SK-N-SH (cell line): ENCODE measurements around the gene FLNA. TPM values are rescaled to one million over a fixed set of nuclear protein-coding genes. Genes with fewer than 3 reads are reported as not detected.

Source experiments
- CTCF ChIA-PET: fragments of 300-600, 350-600 bp; formaldehyde crosslinking; extraction: SDS; loops from one replicate; lab custom pipeline; 2021; lab: Yijun Ruan, JAX
- POLR2A ChIA-PET: fragments of 350-600 bp; sonication (Branson Sonifier 250); formaldehyde crosslinking; extraction: SDS; loops from one replicate; lab custom pipeline; 2020; ENCODE audit warnings: antibody characterized with exemption, inconsistent platforms; lab: Yijun Ruan, JAX
- DNase-seq: peaks from one replicate; pipeline ENCODE4 v3.0.0; 2012
- H2AFZ ChIP-seq: fragments of 200-600 bp; sonication (generic); 2 replicates; pipeline ENCODE4 v1.8.1; 2016; ENCODE audit warnings: antibody characterized with exemption, mild to moderate bottlenecking, low read depth
- H3F3A ChIP-seq: fragments of 200-600 bp; sonication (generic); replicated peaks from 2 replicates; pipeline ENCODE3; 2016; ENCODE audit warnings: antibody characterized with exemption, mild to moderate bottlenecking; ENCODE audit not compliant: insufficient read depth
- H3K27ac ChIP-seq, 2 experiments: fragments of 200-500 bp in 1 of 2; fragments of 200-600 bp in 1 of 2; sonication (Bioruptor generic) in 1 of 2; sonication (generic), shearing (Covaris generic) in 1 of 2; 2 replicates each; pipeline versions ENCODE4 v1.5.1 to v1.6.1; 2014 to 2016; ENCODE audit warnings: low read depth in 2 of 2, inconsistent platforms in 1 of 2, low read length in 1 of 2, mild to moderate bottlenecking in 1 of 2, mixed read lengths in 1 of 2
- H3K27me3 ChIP-seq: fragments of 200-600 bp; sonication (generic), shearing (Covaris generic); 2 replicates; pipeline ENCODE4 v1.6.1; 2016; ENCODE audit warnings: mixed run types; ENCODE audit not compliant: insufficient read depth
- H3K36me3 ChIP-seq, 2 experiments: fragments of 200-500 bp in 1 of 2; fragments of 200-600 bp in 1 of 2; sonication (Bioruptor generic) in 1 of 2; sonication (generic) in 1 of 2; replicated peaks in 1 of 2; 2 replicates each; pipeline versions ENCODE3 to v1.5.1; 2014 to 2016; ENCODE audit warnings: low read length in 1 of 2, mild to moderate bottlenecking in 1 of 2; ENCODE audit not compliant: insufficient read depth in 2 of 2, control insufficient read depth in 1 of 2
- H3K4me1 ChIP-seq, 2 experiments: fragments of 200-500 bp in 1 of 2; fragments of 200-600 bp in 1 of 2; sonication (Bioruptor generic) in 1 of 2; sonication (generic), shearing (Covaris generic) in 1 of 2; 2 replicates each; pipeline versions ENCODE4 v1.5.1 to v1.6.1; 2014 to 2016; ENCODE audit warnings: low read depth in 1 of 2, low read length in 1 of 2, mixed run types in 1 of 2; ENCODE audit not compliant: insufficient read depth in 2 of 2, control insufficient read depth in 1 of 2
- H3K4me2 ChIP-seq: fragments of 200-600 bp; sonication (generic), shearing (Covaris generic); 2 replicates; pipeline ENCODE4 v1.6.1; 2017; ENCODE audit warnings: mixed run types
- H3K4me3 ChIP-seq, 2 experiments: fragments of 200-500 bp in 1 of 2; fragments of 200-600 bp in 1 of 2; sonication (Bioruptor generic) in 1 of 2; sonication (generic), shearing (Covaris generic) in 1 of 2; 2 replicates each; pipeline versions ENCODE4 v1.5.1 to v1.8.1; 2014 to 2016; ENCODE audit warnings: low read depth in 2 of 2, inconsistent platforms in 1 of 2, low read length in 1 of 2, mild to moderate bottlenecking in 1 of 2, mixed read lengths in 1 of 2, moderate library complexity in 1 of 2
- H3K79me2 ChIP-seq: fragments of 200-600 bp; sonication (generic); 2 replicates; pipeline ENCODE4 v1.8.1; 2017; ENCODE audit warnings: mild to moderate bottlenecking; ENCODE audit not compliant: insufficient read depth
- H3K9ac ChIP-seq: fragments of 200-600 bp; sonication (generic); 2 replicates; pipeline ENCODE4 v1.6.1; 2017; ENCODE audit warnings: mixed run types
- H3K9me2 ChIP-seq: fragments of 200-600 bp; sonication (generic); 2 replicates; pipeline ENCODE4 v1.6.1; 2017; ENCODE audit warnings: mixed run types
- H3K9me3 ChIP-seq: fragments of 200-600 bp; sonication (generic); 2 replicates; pipeline ENCODE4 v1.6.1; 2017; ENCODE audit warnings: mixed run types, mild to moderate bottlenecking, moderate library complexity
- H4K20me1 ChIP-seq: fragments of 200-600 bp; sonication (generic); 2 replicates; pipeline ENCODE4 v1.6.1; 2017; ENCODE audit warnings: mild to moderate bottlenecking, mixed run types; ENCODE audit not compliant: insufficient read depth
- EZH2phosphoT487 ChIP-seq: fragments of 200-600 bp; sonication (generic); IDR thresholded peaks from 2 replicates; pipeline ENCODE4 v1.6.1; 2017; ENCODE audit warnings: low read depth, mixed run types, mild to moderate bottlenecking, antibody characterized with exemption, moderate library complexity, borderline replicate concordance
- GATA2 ChIP-seq: sonication (generic); formaldehyde crosslinking; IDR thresholded peaks from 2 replicates; pipeline ENCODE4 v1.5.0; 2020; ENCODE audit warnings: mild to moderate bottlenecking, missing genetic modification reagents
- NFIC ChIP-seq: IDR thresholded peaks from 2 replicates; pipeline ENCODE4 v1.4.0; 2012; ENCODE audit warnings: borderline replicate concordance
- RAD21 ChIP-seq: IDR thresholded peaks from 2 replicates; pipeline ENCODE4 v1.6.1; 2012; ENCODE audit warnings: mild to moderate bottlenecking, low read length
- SIN3A ChIP-seq: IDR thresholded peaks from 2 replicates; pipeline ENCODE4 v1.6.1; 2012; ENCODE audit warnings: low read depth, mild to moderate bottlenecking, low read length, moderate library complexity, borderline replicate concordance
- SMC3 ChIP-seq: IDR thresholded peaks from 2 replicates; pipeline ENCODE4 v1.6.1; 2012; ENCODE audit warnings: low read depth, low read length, improper control_type of control experiment
- YY1 ChIP-seq: IDR thresholded peaks from 2 replicates; pipeline ENCODE4 v1.4.0; 2012; ENCODE audit warnings: low read depth, mild to moderate bottlenecking
- WGBS: methylation state at CpG from one replicate; pipeline ENCODE4 v1.1.6; 2017; ENCODE audit warnings: low lambda C conversion rate; 5-methylcytosine and 5-hydroxymethylcytosine counted together
- polyA plus RNA-seq, 3 experiments: library from polyadenylated mRNA; depleted of rRNA; stranded (reverse); fragments of >200 nt; gene quantifications; 2 replicates each; pipeline ENCODE4 v1.2.3, GENCODE V29; 2012
- TF ChIP-seq, protein P1 (sequence below): IDR thresholded peaks from 2 replicates; pipeline ENCODE4 v1.4.0; 2012; ENCODE audit warnings: low read depth
- TF ChIP-seq, protein P2 (sequence below): fragments of 150-350 bp; IDR thresholded peaks from 2 replicates; pipeline ENCODE4 v1.6.1; 2017; ENCODE audit warnings: antibody characterized with exemption, low read length, low read depth, borderline replicate concordance

Gene FLNA
- polyA plus RNA-seq, 1 of the 3 experiments (the other 2 are of a cell fraction): 550 TPM

DNA sequence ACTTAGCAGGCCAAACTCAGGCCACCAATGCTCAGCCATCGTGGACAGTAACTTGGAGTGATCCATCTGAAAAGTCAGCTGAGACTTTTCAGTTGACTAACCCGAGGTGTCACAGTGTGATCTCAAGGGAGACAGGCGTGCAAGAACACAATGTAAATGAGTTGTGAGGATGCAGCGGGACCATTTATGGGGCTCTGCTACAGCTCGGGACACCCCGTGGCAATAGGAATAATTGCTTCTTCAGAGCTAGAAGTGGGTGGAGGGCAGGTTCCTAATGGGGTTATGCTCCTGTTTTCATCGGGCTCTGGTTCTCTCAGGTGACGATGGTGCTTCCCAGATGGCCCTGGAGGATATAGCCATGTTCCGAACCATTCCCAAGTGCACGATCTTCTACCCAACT, 51.5 kb downstream of the FLNA start:
- CTCF ChIA-PET: interaction anchor here (1.3 kb wide), 1 partner anchor 10 kb away, joined by 3 read pairs; no protein-coding TSS in a partner anchor
- no peaks in the 10 kb centered on the region for H4K20me1 ChIP-seq
- no peaks in the 10 kb centered on the region for H3F3A ChIP-seq
- no peak overlapping the region for H2AFZ ChIP-seq
- H3K36me3 ChIP-seq: no peaks in the 10 kb centered on the region
- no peaks in the 10 kb centered on the region for H3K79me2 ChIP-seq
- WGBS: 27% methylated on average over 10 of the region's 10 CpGs
- no peaks in the 10 kb centered on the region for H3K9me2 ChIP-seq
- DNase-seq: no peak
- H3K9ac ChIP-seq: no peak overlapping the region
- H3K9me3 ChIP-seq: no peaks in the 10 kb centered on the region
- H3K4me1 ChIP-seq: no peaks in the 10 kb centered on the region; a peak in 1 of 4 replicates
- TF ChIP-seq, protein P1, sequence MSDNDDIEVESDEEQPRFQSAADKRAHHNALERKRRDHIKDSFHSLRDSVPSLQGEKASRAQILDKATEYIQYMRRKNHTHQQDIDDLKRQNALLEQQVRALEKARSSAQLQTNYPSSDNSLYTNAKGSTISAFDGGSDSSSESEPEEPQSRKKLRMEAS: no peak
- TF ChIP-seq NFIC (no peak), SIN3A (no peak), SMC3 (no peak), GATA2 (CRISPR knock-in tag) (no peak), YY1 (no peak), RAD21 (no peak)
- TF ChIP-seq, protein P2, sequence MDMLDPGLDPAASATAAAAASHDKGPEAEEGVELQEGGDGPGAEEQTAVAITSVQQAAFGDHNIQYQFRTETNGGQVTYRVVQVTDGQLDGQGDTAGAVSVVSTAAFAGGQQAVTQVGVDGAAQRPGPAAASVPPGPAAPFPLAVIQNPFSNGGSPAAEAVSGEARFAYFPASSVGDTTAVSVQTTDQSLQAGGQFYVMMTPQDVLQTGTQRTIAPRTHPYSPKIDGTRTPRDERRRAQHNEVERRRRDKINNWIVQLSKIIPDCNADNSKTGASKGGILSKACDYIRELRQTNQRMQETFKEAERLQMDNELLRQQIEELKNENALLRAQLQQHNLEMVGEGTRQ: no peak
- TF ChIP-seq, all 33 proteins: peak for 0
- H3K27ac ChIP-seq: no peak overlapping the region
- no peak overlapping the region for H3K4me2 ChIP-seq
- POLR2A ChIA-PET: no interaction called here
- H3K27me3 ChIP-seq: peaks cover 86% of the 10 kb centered on the region
- no peak overlapping the region for H3K4me3 ChIP-seq

DNA sequence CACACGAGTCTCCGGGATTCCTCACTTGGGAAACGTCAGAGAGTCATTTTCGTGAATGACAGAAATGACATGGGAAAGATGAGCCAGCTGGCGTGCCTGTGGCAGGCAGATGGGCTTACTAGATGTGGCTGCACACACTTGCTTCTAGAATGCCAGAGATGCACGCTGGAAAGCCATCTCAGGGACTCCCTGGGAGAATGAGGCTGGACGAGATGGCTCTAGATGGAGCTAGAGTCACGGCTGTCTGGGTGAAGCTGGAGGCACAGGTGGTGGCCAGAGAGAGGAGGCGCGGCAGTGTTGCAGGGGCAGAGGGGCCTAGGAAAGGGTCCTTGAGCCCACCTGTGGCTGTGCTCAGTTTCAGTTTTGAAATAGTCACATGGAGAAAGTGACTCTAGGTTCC, 52.8 kb downstream of the FLNA start:
- no peaks in the 10 kb centered on the region for H3K9me2 ChIP-seq
- ChIA-PET CTCF (interaction anchor here (1.3 kb wide), 1 partner anchor 9 kb away, joined by 3 read pairs; no protein-coding TSS in a partner anchor), POLR2A (no interaction called here)
- peaks cover 73% of the 10 kb centered on the region for H3K27me3 ChIP-seq
- H3K27ac ChIP-seq: no peak overlapping the region
- no peak for DNase-seq
- H3K4me1 ChIP-seq: no peaks in the 10 kb centered on the region
- H4K20me1 ChIP-seq: no peaks in the 10 kb centered on the region
- H2AFZ ChIP-seq: no peak overlapping the region
- H3K36me3 ChIP-seq: no peaks in the 10 kb centered on the region
- no peaks in the 10 kb centered on the region for H3F3A ChIP-seq
- 27% methylated on average over 10 of the region's 10 CpGs for WGBS
- H3K9ac ChIP-seq: no peak overlapping the region
- TF ChIP-seq EZH2phosphoT487 (no peak), RAD21 (0 out of 2 replicates have a peak, but pooled peaks have one; percentile 12)
- TF ChIP-seq, protein P2: no peak
- no peaks in the 10 kb centered on the region for H3K9me3 ChIP-seq
- no peaks in the 10 kb centered on the region for H3K79me2 ChIP-seq
- H3K4me2 ChIP-seq: no peak overlapping the region
- H3K4me3 ChIP-seq: no peak overlapping the region
